GM12874 (cell line): Measurements from ENCODE around the gene MTR.

Source experiments
- TF ChIP-seq, protein P1 (sequence below): IDR thresholded peaks from 2 replicates; pipeline ENCODE4 v1.5.1; 2011; ENCODE audit warnings: low read depth, mild to moderate bottlenecking, control low read depth, low read length, moderate library complexity; ENCODE audit not compliant: insufficient read depth

The MTR gene

DNA sequence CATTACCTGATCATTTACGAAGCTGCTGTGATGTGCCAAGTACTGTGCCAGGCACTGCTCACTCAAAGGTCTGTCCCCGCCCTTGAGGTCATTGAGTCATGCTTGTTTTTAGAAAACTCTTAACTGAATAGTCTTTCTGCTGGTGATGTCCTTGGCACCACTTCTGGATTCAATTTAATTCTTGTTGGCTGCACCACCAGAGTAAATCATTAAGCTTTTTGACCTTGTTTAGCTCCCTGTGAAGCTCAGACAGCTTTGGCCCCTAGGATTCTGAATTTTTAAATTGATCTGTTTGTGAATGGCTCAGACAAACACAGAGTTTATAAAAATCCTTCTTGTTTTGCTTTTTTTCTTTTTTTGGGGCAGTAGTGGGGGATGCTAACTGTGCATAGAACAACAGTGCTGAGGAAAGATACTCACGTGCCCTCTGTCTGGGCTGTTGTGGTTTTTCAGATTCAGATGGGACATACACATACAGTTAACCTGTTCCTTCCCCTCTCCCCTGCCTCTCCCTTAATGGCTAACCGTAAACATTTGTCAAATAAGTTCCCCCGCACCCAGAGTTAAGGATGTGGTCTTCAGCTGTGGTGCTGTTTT is 67.6 kb downstream of the MTR start:
- TF ChIP-seq, protein P1, sequence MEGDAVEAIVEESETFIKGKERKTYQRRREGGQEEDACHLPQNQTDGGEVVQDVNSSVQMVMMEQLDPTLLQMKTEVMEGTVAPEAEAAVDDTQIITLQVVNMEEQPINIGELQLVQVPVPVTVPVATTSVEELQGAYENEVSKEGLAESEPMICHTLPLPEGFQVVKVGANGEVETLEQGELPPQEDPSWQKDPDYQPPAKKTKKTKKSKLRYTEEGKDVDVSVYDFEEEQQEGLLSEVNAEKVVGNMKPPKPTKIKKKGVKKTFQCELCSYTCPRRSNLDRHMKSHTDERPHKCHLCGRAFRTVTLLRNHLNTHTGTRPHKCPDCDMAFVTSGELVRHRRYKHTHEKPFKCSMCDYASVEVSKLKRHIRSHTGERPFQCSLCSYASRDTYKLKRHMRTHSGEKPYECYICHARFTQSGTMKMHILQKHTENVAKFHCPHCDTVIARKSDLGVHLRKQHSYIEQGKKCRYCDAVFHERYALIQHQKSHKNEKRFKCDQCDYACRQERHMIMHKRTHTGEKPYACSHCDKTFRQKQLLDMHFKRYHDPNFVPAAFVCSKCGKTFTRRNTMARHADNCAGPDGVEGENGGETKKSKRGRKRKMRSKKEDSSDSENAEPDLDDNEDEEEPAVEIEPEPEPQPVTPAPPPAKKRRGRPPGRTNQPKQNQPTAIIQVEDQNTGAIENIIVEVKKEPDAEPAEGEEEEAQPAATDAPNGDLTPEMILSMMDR = no peak

DNA sequence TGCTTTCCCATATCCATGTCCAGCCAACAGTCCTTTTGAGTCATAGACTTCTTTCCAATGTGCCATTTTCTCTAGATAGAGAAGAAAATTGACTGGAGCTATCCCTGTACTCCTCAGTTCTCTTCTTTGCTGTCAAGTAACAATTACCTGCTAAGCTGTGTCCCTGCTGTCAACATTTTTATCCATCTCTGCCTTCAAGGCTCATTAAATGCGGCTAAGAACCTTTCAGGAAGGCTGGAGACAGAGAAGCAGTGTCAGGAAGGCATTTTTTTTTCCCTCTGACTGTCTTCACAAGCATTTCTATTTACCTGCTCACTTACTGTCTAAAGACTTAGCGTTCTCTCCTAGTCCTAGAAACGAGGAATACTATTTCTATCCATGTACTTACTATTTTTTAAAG is 69.1 kb downstream of the MTR start:
- TF ChIP-seq, protein P1 = no peak

DNA sequence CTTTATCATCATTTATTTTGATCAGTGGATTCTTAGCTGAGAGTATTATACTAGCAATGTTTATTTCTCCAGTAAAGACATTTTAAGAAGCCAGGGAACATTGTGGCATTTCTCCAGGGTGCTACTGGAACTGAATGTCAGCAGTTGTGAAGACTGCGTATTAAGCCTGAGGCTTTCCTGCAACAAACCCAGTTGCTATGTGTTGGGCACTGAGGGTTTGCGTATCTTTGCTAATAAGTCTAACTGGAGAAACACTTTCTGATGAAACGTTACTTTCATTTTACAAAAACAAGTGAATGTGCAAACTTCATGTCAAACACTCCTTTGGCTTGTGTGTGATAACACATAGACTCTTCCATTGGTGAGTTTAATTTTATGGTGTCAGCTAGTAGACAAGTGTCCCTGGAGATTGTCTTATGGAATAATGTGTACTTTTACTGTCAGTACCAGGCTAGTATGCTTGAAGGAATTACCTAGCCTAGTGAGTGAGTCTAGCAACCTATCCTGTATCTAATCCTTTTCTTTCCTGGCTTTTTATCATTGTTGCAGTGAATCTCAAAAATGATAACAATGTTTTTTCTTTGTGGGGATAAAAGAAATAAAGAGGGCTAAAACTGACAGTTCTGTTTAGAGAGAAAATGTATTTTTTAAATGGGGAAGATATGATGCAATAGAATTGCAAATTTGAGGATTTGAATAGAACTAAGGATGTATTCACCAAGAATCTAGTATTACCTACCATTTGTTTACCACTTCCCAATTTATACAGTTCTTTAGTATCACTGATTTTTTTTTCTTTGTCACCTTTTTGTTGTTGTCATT is 70.1 kb downstream of the MTR start:
- TF ChIP-seq, protein P1 = no peak

DNA sequence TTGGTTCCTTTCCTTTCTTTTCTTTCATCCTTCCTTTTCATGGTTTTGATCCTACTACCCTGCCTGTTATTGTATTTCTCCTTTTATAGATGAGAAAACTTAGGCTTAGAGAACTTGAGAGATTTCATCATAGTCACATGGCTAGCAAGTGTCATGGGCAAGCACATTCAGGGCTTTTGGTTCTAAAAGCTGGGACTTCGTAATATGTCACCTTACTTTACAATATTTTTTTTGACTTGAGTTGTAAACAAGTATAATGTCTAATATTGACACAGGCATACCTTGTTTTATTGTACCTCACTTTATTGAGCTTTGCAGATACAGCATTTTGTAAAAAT is 70.7 kb downstream of the MTR start:
- TF ChIP-seq, protein P1 = no peak

DNA sequence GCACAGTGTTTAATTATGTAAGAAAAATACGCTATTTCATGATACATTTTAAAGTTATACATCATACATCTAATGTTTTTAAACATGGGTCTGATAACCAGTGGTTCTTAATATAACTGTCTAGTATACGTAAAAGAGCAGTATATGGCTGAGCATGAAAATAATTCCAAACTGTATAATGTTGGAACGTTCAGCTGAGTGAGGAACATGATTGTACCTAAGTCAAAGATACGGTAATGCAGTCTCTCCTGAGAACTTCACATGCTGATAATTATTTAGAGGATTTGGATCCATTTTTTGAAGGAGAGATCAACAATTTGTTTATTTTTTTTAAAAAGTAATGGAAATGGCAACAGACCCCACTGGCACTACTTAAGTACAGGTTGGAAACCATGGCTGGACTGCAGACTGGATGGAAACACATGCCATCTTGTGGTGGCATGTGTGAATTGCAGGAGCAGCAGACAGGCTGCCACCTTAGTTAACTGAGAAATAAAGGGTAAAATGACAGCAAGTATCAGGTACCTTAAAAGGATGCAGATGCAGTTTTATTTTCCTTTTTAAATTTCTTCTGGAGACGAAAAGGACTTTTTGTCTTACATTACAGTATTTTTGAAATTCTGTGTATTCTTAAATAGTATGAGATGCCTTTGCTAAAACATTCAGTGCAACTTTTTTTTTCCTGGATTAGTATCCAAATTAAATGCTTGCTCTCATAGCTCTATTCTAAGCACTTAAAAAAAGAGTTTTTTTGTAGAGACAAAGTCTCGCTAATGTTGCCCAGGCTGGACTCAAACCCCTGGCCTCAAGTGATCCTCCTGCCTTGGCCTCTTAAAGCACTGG is 73.8 kb downstream of the MTR start:
- TF ChIP-seq, protein P1 = peak; percentile 84

DNA sequence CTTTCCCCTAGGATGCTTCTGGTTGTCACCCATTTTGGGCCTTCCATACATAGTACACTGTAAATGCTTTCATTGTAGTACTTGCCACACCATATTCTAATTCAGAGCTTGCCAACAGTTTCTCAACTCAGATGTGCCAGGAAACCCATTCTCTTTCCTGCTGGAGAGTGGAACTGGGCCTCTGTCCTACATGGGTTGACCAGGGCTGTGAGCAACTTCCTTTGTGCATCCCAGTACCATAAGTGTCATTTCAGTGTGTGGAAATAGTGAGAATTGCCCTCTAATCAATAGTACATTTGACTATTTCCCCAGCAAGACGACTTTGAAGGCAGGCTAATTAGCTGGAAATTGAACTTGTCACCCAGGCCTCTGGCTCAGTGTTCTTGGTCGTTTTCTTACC is 74.8 kb downstream of the MTR start:
- TF ChIP-seq, protein P1 = no peak

DNA sequence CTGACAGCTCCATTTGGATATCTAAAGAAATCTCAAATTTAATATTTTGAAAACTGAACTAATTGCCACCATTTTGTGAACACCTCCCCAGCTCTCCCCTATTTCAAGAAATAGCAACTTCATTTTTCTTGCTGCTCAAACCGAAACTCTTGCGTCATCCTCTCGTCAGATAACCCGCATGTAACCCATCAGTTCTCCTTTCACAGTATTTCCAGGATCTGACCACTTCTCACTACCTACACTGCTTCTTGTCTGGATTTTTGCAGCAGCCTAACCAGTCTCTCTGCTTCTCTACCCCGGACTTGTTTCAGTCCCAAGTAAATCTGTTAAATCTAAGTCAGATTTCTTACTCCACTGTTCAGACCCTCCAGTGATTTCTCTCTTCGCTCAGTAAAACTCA is 75.6 kb downstream of the MTR start:
- TF ChIP-seq, protein P1 = no peak
